MM.1S (cell line): ENCODE results near the gene C2.

ENCODE experiments used
- CTCF ChIP-seq: fragments of 300-600 bp; sonication (generic); IDR thresholded peaks from 2 replicates; pipeline ENCODE4 v1.5.1; 2016; ENCODE audit warnings: antibody characterized with exemption, low read length, mixed read lengths
- EZH2 ChIP-seq: fragments of 300-600 bp; sonication (generic); optimal IDR thresholded peaks from 2 replicates; pipeline ENCODE3; 2017; ENCODE audit warnings: low read depth, mild to moderate bottlenecking, antibody characterized with exemption, low read length, mixed read lengths

GRCh38 chr6:31883676-31884075, 43.8 kb upstream of the C2 start:
- TF ChIP-seq CTCF (no peak), EZH2 (no peak)
